Measurements from ENCODE around the gene ANO3. TPM values are rescaled to one million over a fixed set of nuclear protein-coding genes. Genes with fewer than 3 reads are reported as not detected.
A peak's percentile ranks its signal among the peaks of the same experiment; 100 is the strongest.
"Not testable (repeated sequence)": the region's sequence is repeated elsewhere in the genome, so short reads cannot be mapped to it uniquely, and the experiment has no call there.

Gene ANO3
- total RNA-seq, 1 donor from 2014 or later: not detected

- DNase-seq (ENCODE audit: low read depth): no peak
- H3K4me3 ChIP-seq (ENCODE audit: low read depth, low read length): no peak overlapping the region
- no peak for TF ChIP-seq CTCF (conservative IDR thresholded peaks at IDR 0.05; ENCODE audit: low read depth, low read length)
Measured at GRCh38 chr11:26622181-26622580, 290.3 kb downstream of the ANO3 start.

GRCh38 chr11:26623076-26623659 lies 291.2 kb downstream of the ANO3 start:
- no peak overlapping the region for H3K4me3 ChIP-seq (ENCODE audit: low read depth, low read length)
- DNase-seq (ENCODE audit: low read depth): no peak
- no peak for TF ChIP-seq CTCF (conservative IDR thresholded peaks at IDR 0.05; ENCODE audit: low read depth, low read length)

GRCh38 chr11:26626346-26626745 lies 294.4 kb downstream of the ANO3 start:
- TF ChIP-seq CTCF (conservative IDR thresholded peaks at IDR 0.05; ENCODE audit: low read depth, low read length): no peak
- no peak for DNase-seq (ENCODE audit: low read depth)
- H3K4me3 ChIP-seq (ENCODE audit: low read depth, low read length): no peak overlapping the region

- H3K4me3 ChIP-seq (ENCODE audit: low read depth, low read length): no peak overlapping the region
- no peak for TF ChIP-seq CTCF (conservative IDR thresholded peaks at IDR 0.05; ENCODE audit: low read depth, low read length)
Measured at GRCh38 chr11:26632691-26633159, 300.8 kb downstream of the ANO3 start.

GRCh38 chr11:26643314-26643713 lies 311.4 kb downstream of the ANO3 start:
- not testable (repeated sequence) for H3K4me3 ChIP-seq (ENCODE audit: low read depth, low read length); DNase-seq (ENCODE audit: low read depth)

More at GRCh38 chr11:26632691-26633159, 300.8 kb downstream of the ANO3 start:
- no peak for DNase-seq (ENCODE audit: low read depth)

GRCh38 chr11:26649884-26650283 lies 318.0 kb downstream of the ANO3 start:
- DNase-seq (ENCODE audit: low read depth): peak; percentile 22
- H3K4me3 ChIP-seq (ENCODE audit: low read depth, low read length): no peak overlapping the region
- TF ChIP-seq CTCF (conservative IDR thresholded peaks at IDR 0.05; ENCODE audit: low read depth, low read length): peak; percentile 76

- no peak for DNase-seq (ENCODE audit: low read depth)
- no peak overlapping the region for H3K4me3 ChIP-seq (ENCODE audit: low read depth, low read length)
- no peak for TF ChIP-seq CTCF (conservative IDR thresholded peaks at IDR 0.05; ENCODE audit: low read depth, low read length)
Measured at GRCh38 chr11:26651916-26652315, 320.0 kb downstream of the ANO3 start.
